ENCODE results near the gene PGAP2.

The PGAP2 gene

DNA sequence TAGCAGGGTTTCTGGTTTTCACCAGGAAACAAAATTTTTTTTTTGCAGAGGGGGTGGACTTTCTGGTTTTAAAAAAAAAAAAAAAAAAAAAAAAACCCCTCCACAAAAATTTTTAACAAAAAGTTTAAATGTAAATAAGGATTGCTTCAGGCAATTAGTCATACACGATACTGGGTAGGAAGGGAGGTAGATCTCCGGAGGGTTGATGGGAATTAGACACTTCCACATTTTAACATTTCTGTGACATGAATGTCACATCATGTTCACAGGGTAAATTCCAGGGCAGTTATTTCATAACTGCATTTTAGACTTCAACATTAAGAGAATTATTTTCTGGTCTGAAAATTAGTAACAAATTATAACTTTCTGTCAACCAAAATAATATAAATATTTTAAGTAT, 26.9 kb upstream of the PGAP2 start:
- Histone ChIP-seq H3K4me2 (ENCODE audit: low read depth, low read length) (no peak overlapping the region), H3K9me3 (replicated peaks; ENCODE audit: insufficient read depth, low read length) (no peaks in the 10 kb centered on the region), H3K9ac (ENCODE audit: low read length) (no peak overlapping the region), H3K4me3 (ENCODE audit: low read length) (no peak overlapping the region), H4K20me1 (ENCODE audit: insufficient read depth, low read length) (peaks cover 9% of the 10 kb centered on the region; the same call in 1 of the 2 replicates), H3K27me3 (replicated peaks; ENCODE audit: insufficient read depth, low read length) (no peaks in the 10 kb centered on the region), H3K36me3 (replicated peaks; ENCODE audit: insufficient read depth, low read length) (peaks cover 7% of the 10 kb centered on the region), H3K4me1 (ENCODE audit: low read length) (no peaks in the 10 kb centered on the region), H3K79me2 (ENCODE audit: low read length) (peaks cover 74% of the 10 kb centered on the region), H3K9me2 (replicated peaks; ENCODE audit: insufficient read depth, low read length) (no peaks in the 10 kb centered on the region), H3F3A (ENCODE audit: insufficient read depth, low read length) (no peaks in the 10 kb centered on the region), H3K27ac (ENCODE audit: low read length) (no peak overlapping the region), H2AFZ (ENCODE audit: low read length) (no peak overlapping the region)
- no peak for TF ChIP-seq EZH2 (optimal IDR thresholded peaks at IDR 0.05; ENCODE audit: low read depth, low read length)
- TF ChIP-seq EZH2phosphoT487 (IDR thresholded peaks at IDR 0.05; ENCODE audit: low read length): no peak
- TF ChIP-seq, protein P1, sequence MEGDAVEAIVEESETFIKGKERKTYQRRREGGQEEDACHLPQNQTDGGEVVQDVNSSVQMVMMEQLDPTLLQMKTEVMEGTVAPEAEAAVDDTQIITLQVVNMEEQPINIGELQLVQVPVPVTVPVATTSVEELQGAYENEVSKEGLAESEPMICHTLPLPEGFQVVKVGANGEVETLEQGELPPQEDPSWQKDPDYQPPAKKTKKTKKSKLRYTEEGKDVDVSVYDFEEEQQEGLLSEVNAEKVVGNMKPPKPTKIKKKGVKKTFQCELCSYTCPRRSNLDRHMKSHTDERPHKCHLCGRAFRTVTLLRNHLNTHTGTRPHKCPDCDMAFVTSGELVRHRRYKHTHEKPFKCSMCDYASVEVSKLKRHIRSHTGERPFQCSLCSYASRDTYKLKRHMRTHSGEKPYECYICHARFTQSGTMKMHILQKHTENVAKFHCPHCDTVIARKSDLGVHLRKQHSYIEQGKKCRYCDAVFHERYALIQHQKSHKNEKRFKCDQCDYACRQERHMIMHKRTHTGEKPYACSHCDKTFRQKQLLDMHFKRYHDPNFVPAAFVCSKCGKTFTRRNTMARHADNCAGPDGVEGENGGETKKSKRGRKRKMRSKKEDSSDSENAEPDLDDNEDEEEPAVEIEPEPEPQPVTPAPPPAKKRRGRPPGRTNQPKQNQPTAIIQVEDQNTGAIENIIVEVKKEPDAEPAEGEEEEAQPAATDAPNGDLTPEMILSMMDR (IDR thresholded peaks at IDR 0.05; ENCODE audit: low read length): no peak
- DNase-seq: no peak

DNA sequence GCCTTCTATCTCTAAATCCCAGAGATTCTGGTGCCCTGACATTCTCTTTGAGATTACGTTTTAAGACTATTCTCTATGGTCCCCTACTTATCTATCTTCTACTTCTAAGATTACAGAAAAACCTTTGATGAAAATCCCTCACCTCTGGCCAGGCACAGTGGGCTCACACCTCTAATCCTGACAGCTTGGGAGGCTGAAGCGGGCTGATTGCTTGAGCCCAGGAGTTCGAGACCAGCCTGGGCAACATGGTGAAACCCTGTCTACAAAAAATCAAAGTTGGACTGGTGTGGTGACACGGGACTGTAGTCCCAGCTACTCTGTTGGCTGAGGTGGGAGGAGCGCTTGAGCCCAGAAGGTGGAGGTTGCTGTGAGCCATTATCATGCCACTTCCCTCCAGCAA, 25.4 kb upstream of the PGAP2 start:
- peaks cover 15% of the 10 kb centered on the region; the same call in 1 of the 2 replicates for H4K20me1 ChIP-seq (ENCODE audit: insufficient read depth, low read length)

DNA sequence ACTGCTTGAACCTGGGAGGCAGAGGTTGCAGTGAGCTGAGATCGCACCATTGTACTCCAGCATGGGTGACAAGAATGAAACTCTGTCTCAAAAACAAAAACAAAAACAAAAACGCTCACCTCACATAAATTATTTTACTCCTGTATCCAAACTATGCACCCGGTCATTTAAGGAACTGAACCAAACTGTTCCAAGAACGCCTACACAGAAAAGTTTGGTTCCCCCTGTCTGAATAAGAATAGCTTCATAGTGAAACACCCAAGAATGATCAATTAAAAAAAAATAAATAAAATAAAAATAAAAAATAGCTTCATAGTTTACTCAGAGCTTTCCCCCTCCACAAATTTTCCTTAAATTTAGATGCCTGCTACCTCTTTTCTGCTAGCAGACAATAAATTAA, 24.7 kb upstream of the PGAP2 start:
- no peak overlapping the region for H2AFZ ChIP-seq (ENCODE audit: low read length)
- H3K36me3 ChIP-seq (replicated peaks; ENCODE audit: insufficient read depth, low read length): peaks cover 5% of the 10 kb centered on the region
- TF ChIP-seq EZH2phosphoT487 (IDR thresholded peaks at IDR 0.05; ENCODE audit: low read length): no peak
- TF ChIP-seq, protein P1 (IDR thresholded peaks at IDR 0.05; ENCODE audit: low read length): no peak
- no peak for TF ChIP-seq EZH2 (optimal IDR thresholded peaks at IDR 0.05; ENCODE audit: low read depth, low read length)
- H3K4me2 ChIP-seq (ENCODE audit: low read depth, low read length): no peak overlapping the region
- no peaks in the 10 kb centered on the region for H3F3A ChIP-seq (ENCODE audit: insufficient read depth, low read length)
- H3K9me2 ChIP-seq (replicated peaks; ENCODE audit: insufficient read depth, low read length): no peaks in the 10 kb centered on the region
- H4K20me1 ChIP-seq (ENCODE audit: insufficient read depth, low read length): peaks cover 15% of the 10 kb centered on the region; the same call in 1 of the 2 replicates
- no peak overlapping the region for H3K9ac ChIP-seq (ENCODE audit: low read length)
- no peaks in the 10 kb centered on the region for H3K4me1 ChIP-seq (ENCODE audit: low read length)
- H3K79me2 ChIP-seq (ENCODE audit: low read length): peaks cover 90% of the 10 kb centered on the region
- no peak overlapping the region for H3K27ac ChIP-seq (ENCODE audit: low read length)
- no peaks in the 10 kb centered on the region for H3K27me3 ChIP-seq (replicated peaks; ENCODE audit: insufficient read depth, low read length)
- H3K9me3 ChIP-seq (replicated peaks; ENCODE audit: insufficient read depth, low read length): no peaks in the 10 kb centered on the region
- no peak overlapping the region for H3K4me3 ChIP-seq (ENCODE audit: low read length)
- no peak for DNase-seq

More for the DNA sequence above, 25.4 kb upstream of the PGAP2 start:
- no peak overlapping the region for H3K9ac ChIP-seq (ENCODE audit: low read length)
- TF ChIP-seq, protein P1 (IDR thresholded peaks at IDR 0.05; ENCODE audit: low read length): no peak
- no peak for TF ChIP-seq EZH2phosphoT487 (IDR thresholded peaks at IDR 0.05; ENCODE audit: low read length)
- no peak for TF ChIP-seq EZH2 (optimal IDR thresholded peaks at IDR 0.05; ENCODE audit: low read depth, low read length)
- no peaks in the 10 kb centered on the region for H3K9me2 ChIP-seq (replicated peaks; ENCODE audit: insufficient read depth, low read length)
- no peak overlapping the region for H3K27ac ChIP-seq (ENCODE audit: low read length)
- no peaks in the 10 kb centered on the region for H3F3A ChIP-seq (ENCODE audit: insufficient read depth, low read length)
- peaks cover 90% of the 10 kb centered on the region for H3K79me2 ChIP-seq (ENCODE audit: low read length)
- no peak overlapping the region for H3K4me2 ChIP-seq (ENCODE audit: low read depth, low read length)
- no peaks in the 10 kb centered on the region for H3K4me1 ChIP-seq (ENCODE audit: low read length)
- no peaks in the 10 kb centered on the region for H3K27me3 ChIP-seq (replicated peaks; ENCODE audit: insufficient read depth, low read length)
- no peak overlapping the region for H3K4me3 ChIP-seq (ENCODE audit: low read length)
- DNase-seq: no peak
- no peaks in the 10 kb centered on the region for H3K9me3 ChIP-seq (replicated peaks; ENCODE audit: insufficient read depth, low read length)
- H3K36me3 ChIP-seq (replicated peaks; ENCODE audit: insufficient read depth, low read length): peaks cover 10% of the 10 kb centered on the region
- H2AFZ ChIP-seq (ENCODE audit: low read length): no peak overlapping the region

Measured in MM.1S (cell line).